HG03064 (cell line): ENCODE results near the gene SLC44A5.
"Not testable (repeated sequence)": the region's sequence is repeated elsewhere in the genome, so short reads cannot be mapped to it uniquely, and the experiment has no call there.

Experiments used
- ATAC-seq: cut with Tn5 transposase; IDR thresholded peaks from one replicate; pipeline ENCODE4 v1.9.1; 2021; ENCODE audit warnings: low read depth; ENCODE audit not compliant: unreplicated experiment

Gene SLC44A5

GRCh38 chr1:75470448-75470847 lies 140.5 kb downstream of the SLC44A5 start:
- ATAC-seq, result no peak

GRCh38 chr1:75469586-75470173 lies 141.2 kb downstream of the SLC44A5 start:
- no peak for ATAC-seq

GRCh38 chr1:75461808-75462325 lies 149.0 kb downstream of the SLC44A5 start:
- no peak for ATAC-seq

- no peak for ATAC-seq
Observed at GRCh38 chr1:75449998-75450397, 160.9 kb downstream of the SLC44A5 start.

GRCh38 chr1:75444220-75444619 lies 166.7 kb downstream of the SLC44A5 start:
- no peak for ATAC-seq

GRCh38 chr1:75440274-75440673 lies 170.6 kb downstream of the SLC44A5 start:
- ATAC-seq, result no peak

- no peak for ATAC-seq
Observed at GRCh38 chr1:75438355-75438754, 172.6 kb downstream of the SLC44A5 start.

- ATAC-seq, result no peak
Observed at GRCh38 chr1:75431843-75432242, 179.1 kb downstream of the SLC44A5 start.

GRCh38 chr1:75430526-75430925 lies 180.4 kb downstream of the SLC44A5 start:
- ATAC-seq, result no peak

- no peak for ATAC-seq
Observed at GRCh38 chr1:75426688-75427087, 184.2 kb downstream of the SLC44A5 start.

- no peak for ATAC-seq
Observed at GRCh38 chr1:75425001-75425650, 185.8 kb downstream of the SLC44A5 start.

GRCh38 chr1:75423616-75424015 lies 187.3 kb downstream of the SLC44A5 start:
- ATAC-seq, result no peak

- ATAC-seq, result no peak
Observed at GRCh38 chr1:75423136-75423535, 187.8 kb downstream of the SLC44A5 start.

GRCh38 chr1:75421371-75421770 lies 189.5 kb downstream of the SLC44A5 start:
- ATAC-seq, result no peak

- no peak for ATAC-seq
Observed at GRCh38 chr1:75415187-75415586, 195.7 kb downstream of the SLC44A5 start.

- ATAC-seq, result no peak
Observed at GRCh38 chr1:75412616-75413015, 198.3 kb downstream of the SLC44A5 start.

GRCh38 chr1:75404681-75405080 lies 206.2 kb downstream of the SLC44A5 start:
- ATAC-seq, result not testable (repeated sequence)

GRCh38 chr1:75403147-75403646 lies 207.7 kb downstream of the SLC44A5 start:
- ATAC-seq, result not testable (repeated sequence)

GRCh38 chr1:75400716-75401115 lies 210.2 kb downstream of the SLC44A5 start:
- no peak for ATAC-seq

GRCh38 chr1:75396745-75397144 lies 214.2 kb downstream of the SLC44A5 start:
- ATAC-seq, result no peak

GRCh38 chr1:75396260-75396659 lies 214.7 kb downstream of the SLC44A5 start:
- ATAC-seq, result no peak
